ENCODE results near the gene TMEM167B.

TMEM167B gene

GRCh38 chr1:109095631-109096030 is 5.1 kb downstream of the TMEM167B start:
- Histone ChIP-seq H3K9me3 (ENCODE audit: control insufficient read depth, low read length) (no peaks in the 10 kb centered on the region), H3K4me1 (ENCODE audit: control insufficient read depth, insufficient read depth, low read length) (peaks cover 5% of the 10 kb centered on the region), H3K36me3 (ENCODE audit: control insufficient read depth, insufficient read depth, low read length) (no peaks in the 10 kb centered on the region), H3K4me3 (ENCODE audit: insufficient read depth, low read depth, low read length) (no peak overlapping the region), H3K27ac (ENCODE audit: insufficient read depth, low read depth, low read length, poor library complexity, severe bottlenecking) (no peak overlapping the region), H3K27me3 (ENCODE audit: control insufficient read depth, insufficient read depth, low read length, poor library complexity, severe bottlenecking) (no peaks in the 10 kb centered on the region)
- WGBS, 2 experiments, result 93 to 100% methylated on average over 1 of the region's 1 CpG

GRCh38 chr1:109096120-109096519 is 5.6 kb downstream of the TMEM167B start:
- H3K27me3 ChIP-seq (ENCODE audit: control insufficient read depth, insufficient read depth, low read length, poor library complexity, severe bottlenecking), result no peaks in the 10 kb centered on the region
- WGBS, 2 experiments, result 94 to 96% methylated on average over 1 of the region's 1 CpG
- H3K9me3 ChIP-seq (ENCODE audit: control insufficient read depth, low read length), result no peaks in the 10 kb centered on the region
- H3K27ac ChIP-seq (ENCODE audit: insufficient read depth, low read depth, low read length, poor library complexity, severe bottlenecking), result no peak overlapping the region
- H3K4me1 ChIP-seq (ENCODE audit: control insufficient read depth, insufficient read depth, low read length), result peaks cover 5% of the 10 kb centered on the region
- H3K4me3 ChIP-seq (ENCODE audit: insufficient read depth, low read depth, low read length), result no peak overlapping the region
- no peaks in the 10 kb centered on the region for H3K36me3 ChIP-seq (ENCODE audit: control insufficient read depth, insufficient read depth, low read length)

- WGBS, 2 experiments, result 0% methylated on average over 77 of the region's 77 CpGs
- no peaks in the 10 kb centered on the region for H3K9me3 ChIP-seq (ENCODE audit: control insufficient read depth, low read length)
- peak overlapping the region; percentile 92 for H3K27ac ChIP-seq (ENCODE audit: insufficient read depth, low read depth, low read length, poor library complexity, severe bottlenecking)
- no peaks in the 10 kb centered on the region for H3K36me3 ChIP-seq (ENCODE audit: control insufficient read depth, insufficient read depth, low read length)
- H3K4me3 ChIP-seq (ENCODE audit: insufficient read depth, low read depth, low read length), result peak overlapping the region; percentile 75
- no peaks in the 10 kb centered on the region for H3K27me3 ChIP-seq (ENCODE audit: control insufficient read depth, insufficient read depth, low read length, poor library complexity, severe bottlenecking)
- no peaks in the 10 kb centered on the region for H3K4me1 ChIP-seq (ENCODE audit: control insufficient read depth, insufficient read depth, low read length)
These were observed 9.6 kb downstream of the TMEM167B start for GRCh38 chr1:109099938-109100773.

DNA sequence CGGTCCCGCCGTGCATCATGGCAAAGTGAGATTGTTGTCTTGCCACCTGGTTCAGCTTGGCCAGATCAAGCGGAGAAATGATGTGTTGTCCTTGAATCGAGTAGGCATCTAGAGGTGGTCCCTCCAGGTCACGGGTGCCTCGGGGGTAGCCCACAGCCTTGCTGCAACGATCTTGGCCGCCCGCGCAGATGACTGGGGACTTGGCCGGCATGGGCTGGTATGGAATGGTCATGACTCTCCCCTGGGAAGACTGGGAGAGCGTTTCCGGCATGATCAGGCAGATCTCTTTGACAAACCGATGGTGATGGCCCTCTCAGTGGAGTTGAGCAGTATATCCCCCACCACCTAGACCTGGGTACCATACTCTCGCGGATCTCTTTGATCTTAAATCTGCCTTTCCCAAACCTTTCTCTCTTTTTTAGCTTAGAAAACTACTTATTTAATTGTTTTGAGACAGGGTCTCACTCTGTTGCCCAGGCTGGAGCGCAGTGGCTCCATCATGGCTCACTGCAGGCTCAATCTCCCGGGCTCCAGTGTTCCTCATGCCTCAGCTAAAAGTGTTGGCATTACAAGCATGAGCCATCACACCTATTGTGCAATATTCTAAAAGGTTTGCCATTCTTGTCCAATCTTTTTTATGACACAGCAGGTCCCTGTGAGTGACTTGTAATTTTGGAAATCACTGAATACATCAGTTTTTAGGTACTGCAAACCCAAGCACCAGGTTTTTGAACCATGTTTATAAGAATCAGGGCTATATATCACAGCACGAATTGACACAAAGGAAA is 14.0 kb downstream of the TMEM167B start:
- peaks cover 13% of the 10 kb centered on the region for H3K27me3 ChIP-seq (ENCODE audit: control insufficient read depth, insufficient read depth, low read length, poor library complexity, severe bottlenecking)
- no peak overlapping the region for H3K27ac ChIP-seq (ENCODE audit: insufficient read depth, low read depth, low read length, poor library complexity, severe bottlenecking)
- H3K9me3 ChIP-seq (ENCODE audit: control insufficient read depth, low read length), result no peaks in the 10 kb centered on the region
- 94% methylated on average over 20 of the region's 20 CpGs for WGBS, 2 experiments
- no peaks in the 10 kb centered on the region for H3K4me1 ChIP-seq (ENCODE audit: control insufficient read depth, insufficient read depth, low read length)
- no peaks in the 10 kb centered on the region for H3K36me3 ChIP-seq (ENCODE audit: control insufficient read depth, insufficient read depth, low read length)
- H3K4me3 ChIP-seq (ENCODE audit: insufficient read depth, low read depth, low read length), result no peak overlapping the region

DNA sequence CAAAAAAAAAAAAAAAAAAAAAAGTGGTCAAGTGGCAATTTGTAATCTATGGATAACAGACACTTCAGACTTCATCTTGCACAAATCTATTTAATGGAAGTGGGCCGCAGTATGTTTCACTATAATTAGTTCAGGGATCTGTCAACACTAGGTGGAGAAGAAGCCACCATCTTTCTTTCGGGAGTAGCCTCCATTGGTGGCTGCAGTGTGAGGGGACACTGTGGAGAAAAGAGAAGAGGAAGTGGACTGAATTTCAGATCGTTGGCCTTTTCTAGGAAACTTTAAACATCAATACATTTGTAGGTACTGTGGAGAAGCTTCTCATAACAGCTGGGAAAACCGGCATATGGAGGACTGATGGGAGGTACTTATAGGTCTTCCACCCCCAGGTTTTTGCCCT is 15.3 kb downstream of the TMEM167B start:
- Histone ChIP-seq H3K27ac (ENCODE audit: insufficient read depth, low read depth, low read length, poor library complexity, severe bottlenecking) (no peak overlapping the region), H3K4me1 (ENCODE audit: control insufficient read depth, insufficient read depth, low read length) (no peaks in the 10 kb centered on the region), H3K36me3 (ENCODE audit: control insufficient read depth, insufficient read depth, low read length) (no peaks in the 10 kb centered on the region), H3K4me3 (ENCODE audit: insufficient read depth, low read depth, low read length) (no peak overlapping the region), H3K9me3 (ENCODE audit: control insufficient read depth, low read length) (no peaks in the 10 kb centered on the region), H3K27me3 (ENCODE audit: control insufficient read depth, insufficient read depth, low read length, poor library complexity, severe bottlenecking) (peaks cover 25% of the 10 kb centered on the region)
- WGBS, 2 experiments, result 89 to 95% methylated on average over 4 of the region's 4 CpGs

- WGBS, 2 experiments, result 87 to 92% methylated on average over 7 of the region's 7 CpGs
- Histone ChIP-seq H3K4me1 (ENCODE audit: control insufficient read depth, insufficient read depth, low read length) (peaks cover 8% of the 10 kb centered on the region), H3K27me3 (ENCODE audit: control insufficient read depth, insufficient read depth, low read length, poor library complexity, severe bottlenecking) (peaks cover 42% of the 10 kb centered on the region), H3K27ac (ENCODE audit: insufficient read depth, low read depth, low read length, poor library complexity, severe bottlenecking) (no peak overlapping the region), H3K9me3 (ENCODE audit: control insufficient read depth, low read length) (no peaks in the 10 kb centered on the region), H3K36me3 (ENCODE audit: control insufficient read depth, insufficient read depth, low read length) (no peaks in the 10 kb centered on the region), H3K4me3 (ENCODE audit: insufficient read depth, low read depth, low read length) (no peak overlapping the region)
These were observed 17.2 kb downstream of the TMEM167B start for GRCh38 chr1:109107785-109108184.

GRCh38 chr1:109109906-109110305 is 19.3 kb downstream of the TMEM167B start:
- Histone ChIP-seq H3K4me1 (ENCODE audit: control insufficient read depth, insufficient read depth, low read length) (peaks cover 19% of the 10 kb centered on the region), H3K4me3 (ENCODE audit: insufficient read depth, low read depth, low read length) (no peak overlapping the region), H3K27ac (ENCODE audit: insufficient read depth, low read depth, low read length, poor library complexity, severe bottlenecking) (no peak overlapping the region), H3K9me3 (ENCODE audit: control insufficient read depth, low read length) (no peaks in the 10 kb centered on the region), H3K27me3 (ENCODE audit: control insufficient read depth, insufficient read depth, low read length, poor library complexity, severe bottlenecking) (peaks cover 63% of the 10 kb centered on the region), H3K36me3 (ENCODE audit: control insufficient read depth, insufficient read depth, low read length) (no peaks in the 10 kb centered on the region)
- WGBS, 2 experiments, result 71 to 74% methylated on average over 3 of the region's 3 CpGs

- 82 to 85% methylated on average over 4 of the region's 5 CpGs for WGBS, 2 experiments
- no peak overlapping the region for H3K27ac ChIP-seq (ENCODE audit: insufficient read depth, low read depth, low read length, poor library complexity, severe bottlenecking)
- no peaks in the 10 kb centered on the region for H3K36me3 ChIP-seq (ENCODE audit: control insufficient read depth, insufficient read depth, low read length)
- H3K9me3 ChIP-seq (ENCODE audit: control insufficient read depth, low read length), result no peaks in the 10 kb centered on the region
- peaks cover 19% of the 10 kb centered on the region for H3K4me1 ChIP-seq (ENCODE audit: control insufficient read depth, insufficient read depth, low read length)
- peaks cover 78% of the 10 kb centered on the region for H3K27me3 ChIP-seq (ENCODE audit: control insufficient read depth, insufficient read depth, low read length, poor library complexity, severe bottlenecking)
- H3K4me3 ChIP-seq (ENCODE audit: insufficient read depth, low read depth, low read length), result no peak overlapping the region
These were observed 21.0 kb downstream of the TMEM167B start for GRCh38 chr1:109111386-109112055.

- Histone ChIP-seq H3K27me3 (ENCODE audit: control insufficient read depth, insufficient read depth, low read length, poor library complexity, severe bottlenecking) (peaks cover 78% of the 10 kb centered on the region), H3K4me1 (ENCODE audit: control insufficient read depth, insufficient read depth, low read length) (peaks cover 19% of the 10 kb centered on the region), H3K4me3 (ENCODE audit: insufficient read depth, low read depth, low read length) (no peak overlapping the region), H3K9me3 (ENCODE audit: control insufficient read depth, low read length) (no peaks in the 10 kb centered on the region), H3K27ac (ENCODE audit: insufficient read depth, low read depth, low read length, poor library complexity, severe bottlenecking) (peak overlapping the region; percentile 75), H3K36me3 (ENCODE audit: control insufficient read depth, insufficient read depth, low read length) (no peaks in the 10 kb centered on the region)
- 49 to 54% methylated on average over 10 of the region's 10 CpGs for WGBS, 2 experiments
These were observed 21.6 kb downstream of the TMEM167B start for GRCh38 chr1:109112056-109112651.

Measured in ectodermal cell (in vitro differentiated cells).